ENCODE measurements around the gene POU2F3.

Gene POU2F3

DNA sequence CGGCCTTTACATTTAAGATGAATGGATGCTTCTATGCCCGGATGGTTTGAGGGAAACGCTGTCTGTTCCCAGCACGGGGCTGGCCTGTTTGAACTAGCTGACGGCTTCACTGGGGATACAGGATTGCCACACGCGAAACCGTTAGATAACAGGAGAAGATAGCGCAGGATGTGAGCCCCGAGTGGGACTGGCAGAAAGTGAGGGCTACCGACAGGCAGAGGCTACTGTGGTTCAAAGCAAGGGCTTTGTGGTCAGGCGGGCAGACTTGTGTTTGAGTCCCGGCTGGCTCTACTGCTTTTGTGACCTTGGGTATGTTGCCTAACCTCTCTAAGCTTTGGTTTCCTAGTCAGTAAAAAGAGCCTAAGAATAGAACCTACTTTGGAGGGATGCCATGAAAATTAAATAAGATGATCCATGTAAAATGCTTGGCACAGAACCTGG is 31.9 kb upstream of the POU2F3 start:
- Histone ChIP-seq H2AFZ (ENCODE audit: insufficient read depth, low read length, poor library complexity) (no peak overlapping the region), H2BK12ac (ENCODE audit: low read length) (no peak overlapping the region), H3K14ac (ENCODE audit: low read length) (no peak overlapping the region), H3K4me2 (ENCODE audit: low read length) (no peak overlapping the region), H3K18ac (ENCODE audit: low read length) (no peak overlapping the region), H3K4me3 (ENCODE audit: low read depth, low read length) (no peak overlapping the region), H3K23ac (ENCODE audit: low read length) (no peak overlapping the region), H4K8ac (ENCODE audit: low read depth, low read length) (no peak overlapping the region), H3K9ac (ENCODE audit: low read length) (no peak overlapping the region), H2BK5ac (ENCODE audit: low read depth, low read length, poor library complexity) (no peak overlapping the region), H3K36me3 (ENCODE audit: control insufficient read depth in 1 of 2, insufficient read depth in 2 of 2, low read length in 2 of 2) (no peaks in the 10 kb centered on the region), H3K4me1 (ENCODE audit: control insufficient read depth in 1 of 2, insufficient read depth in 2 of 2, low read length in 2 of 2) (peaks cover 0 to 8% of the 10 kb centered on the region in 2 experiments), H3K27ac (ENCODE audit: low read depth, low read length) (no peak overlapping the region), H3K27me3 (ENCODE audit: insufficient read depth, low read length) (peaks cover 26% of the 10 kb centered on the region), H3K9me3 (ENCODE audit: insufficient read depth, low read depth, low read length) (peaks cover 2% of the 10 kb centered on the region), H2AK5ac (ENCODE audit: low read length) (no peak overlapping the region), H4K91ac (ENCODE audit: low read depth, low read length) (no peak overlapping the region), H2BK120ac (ENCODE audit: insufficient read depth, low read length, poor library complexity) (no peak overlapping the region), H3K79me1 (ENCODE audit: low read length) (no peaks in the 10 kb centered on the region), H4K12ac (ENCODE audit: low read depth, low read length) (no peak overlapping the region), H3K79me2 (ENCODE audit: control insufficient read depth, insufficient read depth, low read length, poor library complexity) (no peaks in the 10 kb centered on the region), H3K4ac (ENCODE audit: low read depth, low read length) (no peak overlapping the region)
- no CpG with 5 or more reads among the region's 13 CpGs for WGBS (ENCODE audit: extremely low coverage, insufficient coverage, insufficient read length)
- no peak for DNase-seq

DNA sequence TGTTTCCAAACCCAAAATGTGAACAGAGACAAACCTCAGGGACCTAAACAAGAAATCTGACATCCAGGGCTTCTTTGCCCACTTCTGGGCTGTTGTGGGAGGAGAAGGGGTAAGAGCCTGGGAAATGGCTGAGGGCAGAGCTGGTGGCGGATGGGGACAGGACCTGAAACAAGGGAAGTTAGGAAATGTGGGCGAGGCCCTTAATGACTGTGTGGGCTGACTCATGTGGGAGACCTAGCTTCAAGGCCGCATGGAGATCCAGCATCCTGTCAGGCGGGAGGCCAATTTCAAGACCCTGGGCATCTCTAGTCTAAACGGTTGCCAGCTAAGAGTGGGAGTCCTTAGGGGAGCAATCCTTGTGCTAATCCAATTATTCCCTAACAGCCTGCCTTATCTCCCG is 31.2 kb upstream of the POU2F3 start:
- H3K36me3 ChIP-seq (ENCODE audit: control insufficient read depth in 1 of 2, insufficient read depth in 2 of 2, low read length in 2 of 2) = no peaks in the 10 kb centered on the region
- H3K79me2 ChIP-seq (ENCODE audit: control insufficient read depth, insufficient read depth, low read length, poor library complexity) = no peaks in the 10 kb centered on the region
- H3K4me1 ChIP-seq (ENCODE audit: control insufficient read depth in 1 of 2, insufficient read depth in 2 of 2, low read length in 2 of 2) = peaks cover 2 to 8% of the 10 kb centered on the region in 2 experiments
- H4K8ac ChIP-seq (ENCODE audit: low read depth, low read length) = no peak overlapping the region
- no peak overlapping the region for H3K14ac ChIP-seq (ENCODE audit: low read length)
- peaks cover 32% of the 10 kb centered on the region for H3K27me3 ChIP-seq (ENCODE audit: insufficient read depth, low read length)
- no peak overlapping the region for H3K4ac ChIP-seq (ENCODE audit: low read depth, low read length)
- H4K12ac ChIP-seq (ENCODE audit: low read depth, low read length) = no peak overlapping the region
- H2BK120ac ChIP-seq (ENCODE audit: insufficient read depth, low read length, poor library complexity) = no peak overlapping the region
- H3K79me1 ChIP-seq (ENCODE audit: low read length) = no peaks in the 10 kb centered on the region
- no peak overlapping the region for H2AFZ ChIP-seq (ENCODE audit: insufficient read depth, low read length, poor library complexity)
- H4K91ac ChIP-seq (ENCODE audit: low read depth, low read length) = no peak overlapping the region
- H3K27ac ChIP-seq (ENCODE audit: low read depth, low read length) = no peak overlapping the region
- DNase-seq = peak; percentile 55 to 63
- H2BK5ac ChIP-seq (ENCODE audit: low read depth, low read length, poor library complexity) = no peak overlapping the region
- no peak overlapping the region for H2BK12ac ChIP-seq (ENCODE audit: low read length)
- H3K4me3 ChIP-seq (ENCODE audit: low read depth, low read length) = no peak overlapping the region
- no peak overlapping the region for H3K4me2 ChIP-seq (ENCODE audit: low read length)
- peaks cover 2% of the 10 kb centered on the region for H3K9me3 ChIP-seq (ENCODE audit: insufficient read depth, low read depth, low read length)
- no peak overlapping the region for H3K23ac ChIP-seq (ENCODE audit: low read length)
- no peak overlapping the region for H2AK5ac ChIP-seq (ENCODE audit: low read length)
- no peak overlapping the region for H3K18ac ChIP-seq (ENCODE audit: low read length)
- no peak overlapping the region for H3K9ac ChIP-seq (ENCODE audit: low read length)
- WGBS (ENCODE audit: extremely low coverage, insufficient coverage, insufficient read length) = no CpG with 5 or more reads among the region's 6 CpGs

DNA sequence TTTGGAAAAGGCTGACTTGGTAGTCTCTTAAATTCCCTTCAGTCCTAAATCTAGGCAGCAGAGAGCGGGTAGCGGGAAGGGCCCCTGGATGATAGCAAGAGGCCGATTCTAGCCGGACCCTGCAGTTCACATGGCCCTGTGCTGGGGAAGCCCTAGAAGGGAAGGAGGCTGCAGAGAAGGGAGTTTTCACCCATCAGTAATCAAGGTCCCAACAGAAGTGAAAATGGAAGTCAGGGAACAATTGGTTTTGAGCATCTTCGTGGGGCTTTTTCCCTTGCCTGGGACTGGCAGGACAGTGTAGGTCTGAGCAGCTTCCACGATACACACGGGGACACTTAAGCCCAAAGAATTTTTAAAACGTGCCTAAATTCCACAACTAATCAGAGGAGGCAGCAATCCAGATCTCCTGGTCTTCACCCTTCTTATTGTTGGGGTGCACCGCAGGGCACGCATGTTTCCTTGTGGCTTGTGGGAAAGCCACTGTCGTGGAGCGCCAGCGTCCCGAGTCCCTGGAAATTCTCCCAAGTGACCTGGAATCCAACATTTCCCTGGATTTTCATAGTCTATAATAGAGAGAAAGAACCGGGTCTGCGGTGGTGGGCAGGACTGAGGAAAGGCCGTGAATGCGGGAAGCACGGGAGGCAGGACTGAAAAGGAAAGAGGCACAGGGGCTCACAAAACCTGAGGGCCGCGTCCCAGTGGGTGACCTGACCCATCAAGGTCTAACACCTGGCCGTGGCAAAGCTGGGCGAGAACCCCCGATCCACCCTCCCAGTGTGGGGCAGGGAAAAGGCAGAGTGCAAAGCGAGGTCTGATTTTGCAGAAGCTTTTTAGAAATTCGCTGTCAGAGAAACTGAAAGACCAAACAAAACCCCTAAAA is 30.0 kb upstream of the POU2F3 start:
- Histone ChIP-seq H3K27ac (ENCODE audit: low read depth, low read length) (no peak overlapping the region), H3K9me3 (ENCODE audit: insufficient read depth, low read depth, low read length) (peaks cover 2% of the 10 kb centered on the region), H3K4me2 (ENCODE audit: low read length) (peak overlapping the region; percentile 96), H3K4me3 (ENCODE audit: low read depth, low read length) (peak overlapping the region; percentile 6), H3K18ac (ENCODE audit: low read length) (no peak overlapping the region), H3K27me3 (ENCODE audit: insufficient read depth, low read length) (peaks cover 37% of the 10 kb centered on the region), H2AK5ac (ENCODE audit: low read length) (no peak overlapping the region), H2BK12ac (ENCODE audit: low read length) (no peak overlapping the region), H4K8ac (ENCODE audit: low read depth, low read length) (no peak overlapping the region), H2BK120ac (ENCODE audit: insufficient read depth, low read length, poor library complexity) (no peak overlapping the region), H3K9ac (ENCODE audit: low read length) (no peak overlapping the region), H3K14ac (ENCODE audit: low read length) (no peak overlapping the region), H4K91ac (ENCODE audit: low read depth, low read length) (no peak overlapping the region), H3K4me1 (ENCODE audit: control insufficient read depth in 1 of 2, insufficient read depth in 2 of 2, low read length in 2 of 2) (peaks cover 2 to 8% of the 10 kb centered on the region in 2 experiments), H3K36me3 (ENCODE audit: control insufficient read depth in 1 of 2, insufficient read depth in 2 of 2, low read length in 2 of 2) (no peaks in the 10 kb centered on the region), H2AFZ (ENCODE audit: insufficient read depth, low read length, poor library complexity) (no peak overlapping the region), H2BK5ac (ENCODE audit: low read depth, low read length, poor library complexity) (no peak overlapping the region), H4K12ac (ENCODE audit: low read depth, low read length) (no peak overlapping the region), H3K4ac (ENCODE audit: low read depth, low read length) (no peak overlapping the region), H3K79me1 (ENCODE audit: low read length) (no peaks in the 10 kb centered on the region), H3K79me2 (ENCODE audit: control insufficient read depth, insufficient read depth, low read length, poor library complexity) (no peaks in the 10 kb centered on the region), H3K23ac (ENCODE audit: low read length) (no peak overlapping the region)
- no CpG with 5 or more reads among the region's 26 CpGs for WGBS (ENCODE audit: extremely low coverage, insufficient coverage, insufficient read length)
- no peak for DNase-seq

DNA sequence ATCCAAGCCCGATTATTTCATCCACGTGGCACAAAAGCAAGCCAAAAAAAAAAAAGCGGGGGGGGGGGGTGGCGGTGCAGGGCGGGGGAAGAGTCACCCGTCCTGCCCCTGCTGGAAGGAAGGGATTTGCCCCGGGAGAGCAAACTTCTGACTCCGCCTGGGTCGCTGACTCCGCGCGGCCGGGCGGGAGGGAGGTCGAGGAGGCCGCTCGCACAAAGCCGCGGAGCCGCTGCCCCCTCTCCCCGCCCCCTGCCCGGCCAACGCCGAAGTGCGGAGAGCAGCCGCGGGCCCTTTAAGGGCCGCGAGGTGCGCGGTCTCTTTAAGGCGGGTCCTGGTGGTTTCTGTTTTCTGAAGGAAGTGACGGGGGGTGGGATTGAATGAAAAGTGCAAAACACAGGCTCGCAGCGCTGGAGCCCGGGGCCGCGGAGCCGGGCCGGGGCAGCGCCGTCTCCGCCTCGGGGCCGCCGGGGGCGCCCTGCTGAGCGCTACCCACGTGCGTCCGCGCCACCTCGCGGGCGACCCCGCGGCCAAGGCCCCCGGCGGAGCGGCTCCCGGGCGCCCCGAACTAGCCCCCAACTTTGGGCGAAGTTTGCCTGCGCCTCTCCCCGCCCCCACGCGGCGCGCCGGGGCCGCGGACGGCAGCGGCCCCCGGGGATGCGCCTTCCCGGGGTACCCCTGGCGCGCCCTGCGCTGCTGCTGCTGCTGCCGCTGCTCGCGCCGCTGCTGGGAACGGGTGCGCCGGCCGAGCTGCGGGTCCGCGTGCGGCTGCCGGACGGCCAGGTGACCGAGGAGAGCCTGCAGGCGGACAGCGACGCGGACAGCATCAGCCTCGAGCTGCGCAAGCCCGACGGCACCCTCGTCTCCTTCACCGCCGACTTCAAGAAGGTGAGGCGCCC is 29.1 kb upstream of the POU2F3 start, which contains the start of gene OAF:
Gene OAF (plus strand): TSS at position 407 of the 896 bp plus-strand sequence. CDS start 248 bp downstream, at position 655.
- peak; percentile 59 to 66 for DNase-seq
- peaks cover 37% of the 10 kb centered on the region for H3K27me3 ChIP-seq (ENCODE audit: insufficient read depth, low read length)
- H3K79me1 ChIP-seq (ENCODE audit: low read length) = no peaks in the 10 kb centered on the region
- peaks cover 2% of the 10 kb centered on the region for H3K9me3 ChIP-seq (ENCODE audit: insufficient read depth, low read depth, low read length)
- H3K4me3 ChIP-seq (ENCODE audit: low read depth, low read length) = peak within 1 kb of the TSS; percentile 66
- peak within 1 kb of the TSS; percentile 96 for H3K4me2 ChIP-seq (ENCODE audit: low read length)
- no peak within 1 kb of the TSS for H2BK5ac ChIP-seq (ENCODE audit: low read depth, low read length, poor library complexity)
- no peak within 1 kb of the TSS for H3K14ac ChIP-seq (ENCODE audit: low read length)
- no peak within 1 kb of the TSS for H3K9ac ChIP-seq (ENCODE audit: low read length)
- no peaks in the 10 kb centered on the region for H3K36me3 ChIP-seq (ENCODE audit: control insufficient read depth in 1 of 2, insufficient read depth in 2 of 2, low read length in 2 of 2)
- peak within 1 kb of the TSS; percentile 58 for H3K18ac ChIP-seq (ENCODE audit: low read length)
- no CpG with 5 or more reads among the region's 108 CpGs for WGBS (ENCODE audit: extremely low coverage, insufficient coverage, insufficient read length)
- no peak within 1 kb of the TSS for H4K91ac ChIP-seq (ENCODE audit: low read depth, low read length)
- H2BK12ac ChIP-seq (ENCODE audit: low read length) = no peak within 1 kb of the TSS
- no peak within 1 kb of the TSS for H2AK5ac ChIP-seq (ENCODE audit: low read length)
- peak within 1 kb of the TSS; percentile 28 for H4K8ac ChIP-seq (ENCODE audit: low read depth, low read length)
- H2BK120ac ChIP-seq (ENCODE audit: insufficient read depth, low read length, poor library complexity) = no peak within 1 kb of the TSS
- no peak within 1 kb of the TSS for H4K12ac ChIP-seq (ENCODE audit: low read depth, low read length)
- no peak within 1 kb of the TSS for H3K27ac ChIP-seq (ENCODE audit: low read depth, low read length)
- H3K23ac ChIP-seq (ENCODE audit: low read length) = no peak within 1 kb of the TSS
- H3K4me1 ChIP-seq (ENCODE audit: control insufficient read depth in 1 of 2, insufficient read depth in 2 of 2, low read length in 2 of 2) = peaks cover 7 to 14% of the 10 kb centered on the region in 2 experiments
- H3K4ac ChIP-seq (ENCODE audit: low read depth, low read length) = no peak within 1 kb of the TSS
- no peaks in the 10 kb centered on the region for H3K79me2 ChIP-seq (ENCODE audit: control insufficient read depth, insufficient read depth, low read length, poor library complexity)
- H2AFZ ChIP-seq (ENCODE audit: insufficient read depth, low read length, poor library complexity) = peak within 1 kb of the TSS; percentile 56
